Measurements from ENCODE around the gene ZNF438. TPM values are rescaled to one million over a fixed set of nuclear protein-coding genes. Genes with fewer than 3 reads are reported as not detected.
"Not testable (repeated sequence)": the region's sequence is repeated elsewhere in the genome, so short reads cannot be mapped to it uniquely, and the experiment has no call there.

The ZNF438 gene
- total RNA-seq, 1 donor from 2014 or later = 3.9 TPM

GRCh38 chr10:31062856-31063255 lies 31.2 kb upstream of the ZNF438 start:
- ChIA-PET POLR2A (interaction anchor here (0.6 kb wide), 1 partner anchor 71 kb away, joined by 13 read pairs; no protein-coding TSS in a partner anchor), CTCF (no interaction called here)
- DNase-seq (no peak), ATAC-seq (ENCODE audit: low read depth) (no peak)
- H3K27me3 Mint-ChIP-seq = peaks cover 22% of the 10 kb centered on the region
- H3K4me1 Mint-ChIP-seq = peaks cover 3% of the 10 kb centered on the region
- no peaks in the 10 kb centered on the region for H3K9me3 Mint-ChIP-seq
- H3K27ac Mint-ChIP-seq = no peak overlapping the region
- no peaks in the 10 kb centered on the region for H3K36me3 Mint-ChIP-seq (ENCODE audit: low read depth)
- no peak overlapping the region for H3K4me3 Mint-ChIP-seq
- TF ChIP-seq CTCF (IDR thresholded peaks at IDR 0.05) = no peak
- intact Hi-C loops (cut with micrococcal nuclease) = no loop called here

DNA sequence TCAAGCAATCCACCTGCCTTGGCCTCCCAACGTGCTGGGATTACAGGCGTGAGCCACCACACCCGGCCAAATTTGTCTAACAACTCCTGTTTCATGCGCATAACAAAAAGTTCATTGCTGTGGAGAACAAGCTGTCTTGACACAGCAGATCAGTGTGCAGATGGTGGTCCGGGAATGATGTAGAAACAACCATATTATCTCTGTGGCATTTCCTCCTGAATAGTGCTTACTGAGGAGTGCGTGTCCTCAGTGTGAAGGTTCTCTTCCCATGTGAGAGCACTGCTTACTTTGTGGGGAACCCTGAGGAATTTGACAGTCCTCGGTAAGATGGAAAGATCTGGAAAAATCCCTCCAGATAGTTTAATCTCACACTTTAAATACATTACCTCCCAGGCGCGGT lies 30.3 kb upstream of the ZNF438 start:
- no peaks in the 10 kb centered on the region for H3K36me3 Mint-ChIP-seq (ENCODE audit: low read depth)
- CTCF ChIA-PET = no interaction called here
- H3K4me3 Mint-ChIP-seq = no peak overlapping the region
- H3K4me1 Mint-ChIP-seq = peaks cover 3% of the 10 kb centered on the region
- no peak for TF ChIP-seq CTCF (IDR thresholded peaks at IDR 0.05)
- H3K27me3 Mint-ChIP-seq = peaks cover 21% of the 10 kb centered on the region
- ATAC-seq (ENCODE audit: low read depth) (no peak), DNase-seq (no peak)
- intact Hi-C loops (cut with micrococcal nuclease) = no loop called here
- no peak overlapping the region for H3K27ac Mint-ChIP-seq
- no peaks in the 10 kb centered on the region for H3K9me3 Mint-ChIP-seq
- POLR2A ChIA-PET = no interaction called here

DNA sequence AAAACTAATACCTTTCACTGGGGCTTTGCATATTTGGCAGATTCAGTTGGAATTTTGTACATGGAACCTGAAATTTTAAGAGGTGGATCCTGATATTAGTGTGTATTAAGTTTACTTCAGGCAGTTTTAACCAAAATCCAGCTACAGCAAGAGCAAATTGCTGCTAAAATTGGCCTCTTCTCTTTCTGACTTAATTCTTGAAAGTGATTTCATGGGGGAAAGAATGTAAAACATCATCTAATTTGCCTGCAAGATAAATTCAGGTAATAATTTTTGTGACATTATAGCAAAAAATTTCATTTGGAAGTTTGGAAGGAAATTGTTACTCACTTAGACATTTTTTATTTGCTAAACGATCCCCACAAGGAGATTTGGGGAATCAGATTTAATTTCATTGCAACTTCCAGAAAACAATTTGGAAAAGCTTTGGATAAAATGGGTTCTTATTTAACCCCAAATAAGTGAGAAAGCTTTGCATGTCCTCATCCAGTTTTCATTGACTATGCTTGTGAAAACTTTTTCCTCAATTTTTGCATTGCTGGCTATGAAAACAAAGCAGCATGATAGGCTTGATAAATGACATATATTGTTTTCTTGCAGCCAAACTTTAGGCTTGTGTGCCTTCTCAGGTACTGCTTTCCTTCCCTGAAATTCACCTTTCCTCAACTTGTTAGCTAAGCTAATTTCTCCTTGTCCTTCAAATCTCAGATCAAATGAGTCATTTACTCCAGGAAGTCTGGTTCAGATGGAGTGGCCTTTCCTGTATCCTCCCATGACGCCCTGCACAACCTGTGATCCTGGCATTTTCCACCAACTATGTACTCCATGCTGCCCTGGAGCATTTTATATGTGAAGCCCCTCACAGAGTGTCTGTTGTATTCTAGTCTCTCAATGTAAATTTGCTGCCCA lies 27.4 kb upstream of the ZNF438 start:
- intact Hi-C loops (cut with micrococcal nuclease) = no loop called here
- no peaks in the 10 kb centered on the region for H3K4me1 Mint-ChIP-seq
- H3K27me3 Mint-ChIP-seq = peaks cover 13% of the 10 kb centered on the region
- TF ChIP-seq CTCF (IDR thresholded peaks at IDR 0.05) = no peak
- DNase-seq = no peak
- CTCF ChIA-PET = no interaction called here
- ATAC-seq (ENCODE audit: low read depth) = no peak
- H3K4me3 Mint-ChIP-seq = no peak overlapping the region
- no peaks in the 10 kb centered on the region for H3K9me3 Mint-ChIP-seq
- no peak overlapping the region for H3K27ac Mint-ChIP-seq
- POLR2A ChIA-PET = no interaction called here
- no peaks in the 10 kb centered on the region for H3K36me3 Mint-ChIP-seq (ENCODE audit: low read depth)

DNA sequence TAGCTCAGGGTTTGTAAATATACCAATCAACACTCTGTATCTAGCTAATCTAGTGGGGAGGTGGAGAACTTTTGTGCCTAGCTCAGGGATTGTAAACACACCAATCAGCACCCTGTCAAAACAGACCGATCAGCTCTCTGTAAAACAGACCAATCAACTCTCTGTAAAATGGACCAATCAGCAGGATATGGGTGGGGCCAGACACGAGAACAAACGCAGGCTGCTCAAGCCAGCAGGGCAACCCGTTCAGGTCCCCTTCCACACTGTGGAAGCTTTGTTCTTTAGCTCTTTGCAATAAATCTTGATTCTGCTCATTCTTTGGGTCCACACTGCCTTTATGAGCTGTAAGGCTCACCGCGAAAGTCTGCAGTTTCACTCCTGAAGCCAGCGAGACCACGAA lies 25.0 kb upstream of the ZNF438 start:
- CTCF ChIA-PET = interaction anchor here (1.1 kb wide), 1 partner anchor 714 kb away, joined by 4 read pairs; no protein-coding TSS in a partner anchor
- H3K27ac Mint-ChIP-seq; DNase-seq; ATAC-seq (ENCODE audit: low read depth); H3K36me3 Mint-ChIP-seq (ENCODE audit: low read depth); intact Hi-C loops (cut with micrococcal nuclease); H3K4me1 Mint-ChIP-seq; POLR2A ChIA-PET; H3K27me3 Mint-ChIP-seq; H3K9me3 Mint-ChIP-seq; H3K4me3 Mint-ChIP-seq: not testable (repeated sequence)

GRCh38 chr10:31055573-31056251 lies 24.0 kb upstream of the ZNF438 start:
- TF ChIP-seq CTCF (IDR thresholded peaks at IDR 0.05) = no peak
- DNase-seq (no peak), ATAC-seq (ENCODE audit: low read depth) (no peak)
- peaks cover 2% of the 10 kb centered on the region for H3K27me3 Mint-ChIP-seq
- H3K27ac Mint-ChIP-seq = no peak overlapping the region
- intact Hi-C loops (cut with micrococcal nuclease) = no loop called here
- H3K4me3 Mint-ChIP-seq = no peak overlapping the region
- no peaks in the 10 kb centered on the region for H3K36me3 Mint-ChIP-seq (ENCODE audit: low read depth)
- H3K4me1 Mint-ChIP-seq = no peaks in the 10 kb centered on the region
- ChIA-PET CTCF (interaction anchor here (1.1 kb wide), 1 partner anchor 715 kb away, joined by 4 read pairs; no protein-coding TSS in a partner anchor), POLR2A (no interaction called here)
- peaks cover 7% of the 10 kb centered on the region for H3K9me3 Mint-ChIP-seq

All from activated B cell treated with CpG ODN at 0.5 μM for 24 hours (primary cell).